Esophagus squamous epithelium (tissue), 4 donors: ENCODE data around the gene OR51D1.

ENCODE experiments used
- CTCF ChIP-seq, 6 experiments: fragments of 450-650 bp in 4 of 6; fragments of 200-600 bp in 2 of 6; sonication (generic) in 2 of 6; IDR thresholded peaks; one replicate each; pipeline ENCODE4 v1.5.1; 2016 to 2019; ENCODE audit warnings: antibody characterized with exemption in 6 of 6, mild to moderate bottlenecking in 4 of 6, moderate library complexity in 4 of 6
- POLR2A ChIP-seq, 4 donors: fragments of 450-650 bp; IDR thresholded peaks; one replicate each; pipeline ENCODE4 v1.6.1; 2017; ENCODE audit warnings: antibody characterized with exemption in 4 of 4, mild to moderate bottlenecking in 4 of 4, moderate library complexity in 3 of 4

- peak in 1 of 4 donors; percentile 77 for TF ChIP-seq POLR2A (IDR thresholded peaks at IDR 0.05)
- TF ChIP-seq CTCF (IDR thresholded peaks at IDR 0.05), result peak in 1 of 6 experiments; percentile 7
Measured at GRCh38 chr11:4607781-4608666, 29.3 kb upstream of the OR51D1 start, which contains the start of gene TRIM68.
